KMS-11 (cell line): ENCODE data around the gene GMPPA.

ENCODE experiments used
- H2AFZ ChIP-seq: fragments of 200-600 bp; sonication (generic); 2 replicates; pipeline ENCODE4 v1.6.1; 2016; ENCODE audit warnings: antibody characterized with exemption, mixed run types, low read depth
- H3K27ac ChIP-seq: fragments of 200-600 bp; sonication (generic); 2 replicates; pipeline ENCODE4 v1.6.1; 2016; ENCODE audit warnings: mild to moderate bottlenecking, mixed run types
- H3K27me3 ChIP-seq: fragments of 200-600 bp; sonication (generic); 2 replicates; pipeline ENCODE4 v1.6.1; 2017; ENCODE audit warnings: mild to moderate bottlenecking, low read depth, mixed run types, moderate library complexity; ENCODE audit not compliant: insufficient read depth
- H3K36me3 ChIP-seq: fragments of 200-600 bp; sonication (generic); 2 replicates; pipeline ENCODE4 v1.6.1; 2017; ENCODE audit warnings: mild to moderate bottlenecking, mixed run types; ENCODE audit not compliant: insufficient read depth
- H3K4me1 ChIP-seq: fragments of 200-600 bp; sonication (generic); 2 replicates; pipeline ENCODE4 v1.6.1; 2016; ENCODE audit warnings: mild to moderate bottlenecking, low read depth, mixed run types; ENCODE audit not compliant: poor library complexity, severe bottlenecking
- H3K4me2 ChIP-seq: fragments of 200-600 bp; sonication (generic); 2 replicates; pipeline ENCODE4 v1.7.0; 2016; ENCODE audit warnings: mild to moderate bottlenecking, mixed run types
- H3K4me3 ChIP-seq: fragments of 200-600 bp; sonication (generic); IDR thresholded peaks from 2 replicates; pipeline ENCODE4 v1.6.1; 2017; ENCODE audit warnings: low read depth, low read length, mixed read lengths; ENCODE audit not compliant: insufficient read depth
- H3K79me2 ChIP-seq: fragments of 200-600 bp; sonication (generic); 2 replicates; pipeline ENCODE4 v1.6.1; 2016; ENCODE audit warnings: low read depth, mixed run types; ENCODE audit not compliant: insufficient read depth
- H3K9ac ChIP-seq: fragments of 200-600 bp; sonication (generic); 2 replicates; pipeline ENCODE4 v1.6.1; 2016; ENCODE audit warnings: mild to moderate bottlenecking, mixed run types
- H4K20me1 ChIP-seq: fragments of 200-600 bp; sonication (generic); 2 replicates; pipeline ENCODE4 v1.6.1; 2016; ENCODE audit warnings: mild to moderate bottlenecking, mixed run types; ENCODE audit not compliant: insufficient read depth
- TF ChIP-seq, protein P1 (sequence below): fragments of 200-600 bp; sonication (generic); conservative IDR thresholded peaks from 2 replicates; pipeline ENCODE4 v1.6.1; 2017; ENCODE audit warnings: low read depth, mild to moderate bottlenecking, antibody characterized with exemption, low read length, moderate library complexity, mixed read lengths

GMPPA gene

DNA sequence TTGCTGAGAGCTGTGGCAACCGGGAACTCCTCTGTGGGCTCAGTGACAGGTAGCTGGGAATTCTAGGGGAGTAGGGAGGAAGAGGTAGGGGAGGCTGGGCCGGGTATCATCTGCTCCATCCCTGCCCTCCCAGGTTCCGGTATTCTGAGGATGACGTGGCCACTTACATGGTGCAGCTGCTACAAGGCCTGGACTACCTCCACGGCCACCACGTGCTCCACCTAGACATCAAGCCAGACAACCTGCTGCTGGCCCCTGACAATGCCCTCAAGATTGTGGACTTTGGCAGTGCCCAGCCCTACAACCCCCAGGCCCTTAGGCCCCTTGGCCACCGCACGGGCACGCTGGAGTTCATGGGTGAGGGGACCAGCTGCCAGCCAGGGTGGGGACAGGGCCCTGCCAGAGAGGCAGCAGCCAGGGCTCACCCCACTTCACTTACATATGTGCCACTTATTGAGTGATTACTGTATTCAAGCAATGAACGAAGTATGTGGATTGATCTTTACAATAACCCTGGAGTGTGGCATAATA is 8.0 kb upstream of the GMPPA start:
- Histone ChIP-seq H3K27me3 (peaks cover 89% of the 10 kb centered on the region), H3K36me3 (no peaks in the 10 kb centered on the region), H3K9ac (no peak overlapping the region), H3K4me2 (no peak overlapping the region), H2AFZ (no peak overlapping the region), H3K27ac (no peak overlapping the region), H3K4me1 (peaks cover 4% of the 10 kb centered on the region), H3K79me2 (no peaks in the 10 kb centered on the region), H4K20me1 (no peaks in the 10 kb centered on the region), H3K4me3 (no peak overlapping the region)
- TF ChIP-seq, protein P1, sequence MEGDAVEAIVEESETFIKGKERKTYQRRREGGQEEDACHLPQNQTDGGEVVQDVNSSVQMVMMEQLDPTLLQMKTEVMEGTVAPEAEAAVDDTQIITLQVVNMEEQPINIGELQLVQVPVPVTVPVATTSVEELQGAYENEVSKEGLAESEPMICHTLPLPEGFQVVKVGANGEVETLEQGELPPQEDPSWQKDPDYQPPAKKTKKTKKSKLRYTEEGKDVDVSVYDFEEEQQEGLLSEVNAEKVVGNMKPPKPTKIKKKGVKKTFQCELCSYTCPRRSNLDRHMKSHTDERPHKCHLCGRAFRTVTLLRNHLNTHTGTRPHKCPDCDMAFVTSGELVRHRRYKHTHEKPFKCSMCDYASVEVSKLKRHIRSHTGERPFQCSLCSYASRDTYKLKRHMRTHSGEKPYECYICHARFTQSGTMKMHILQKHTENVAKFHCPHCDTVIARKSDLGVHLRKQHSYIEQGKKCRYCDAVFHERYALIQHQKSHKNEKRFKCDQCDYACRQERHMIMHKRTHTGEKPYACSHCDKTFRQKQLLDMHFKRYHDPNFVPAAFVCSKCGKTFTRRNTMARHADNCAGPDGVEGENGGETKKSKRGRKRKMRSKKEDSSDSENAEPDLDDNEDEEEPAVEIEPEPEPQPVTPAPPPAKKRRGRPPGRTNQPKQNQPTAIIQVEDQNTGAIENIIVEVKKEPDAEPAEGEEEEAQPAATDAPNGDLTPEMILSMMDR = no peak

DNA sequence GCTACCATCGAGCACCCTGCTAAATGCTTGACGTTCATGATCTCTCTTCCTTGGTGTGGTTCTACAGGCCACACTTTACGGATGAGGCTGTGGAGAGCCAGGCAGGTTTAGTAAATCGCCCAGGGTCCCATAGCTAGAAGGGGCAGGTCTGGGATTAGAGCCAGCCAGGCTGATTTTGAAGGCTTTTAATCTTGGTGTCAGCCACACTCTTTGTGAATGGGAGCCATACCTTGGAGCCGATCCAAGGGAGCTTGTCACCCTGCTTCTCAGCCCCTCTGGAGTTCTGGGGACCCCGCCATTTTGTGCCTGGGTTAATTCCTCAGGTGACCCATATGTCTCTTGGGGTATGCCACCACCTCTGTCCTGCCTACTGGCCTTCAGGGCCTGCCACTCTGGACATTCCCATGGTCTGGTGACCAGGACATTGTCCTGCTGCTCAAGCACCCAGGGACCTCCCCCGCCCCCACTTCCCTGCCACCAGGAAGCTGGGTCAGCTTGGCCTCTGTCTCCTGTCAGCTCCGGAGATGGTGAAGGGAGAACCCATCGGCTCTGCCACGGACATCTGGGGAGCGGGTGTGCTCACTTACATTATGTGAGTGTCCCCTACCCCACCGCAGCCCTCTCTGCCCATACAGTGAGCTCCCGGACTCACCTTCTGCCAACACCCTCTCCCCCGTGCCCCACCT is 7.3 kb upstream of the GMPPA start:
- H4K20me1 ChIP-seq = no peaks in the 10 kb centered on the region
- peaks cover 6% of the 10 kb centered on the region for H3K4me1 ChIP-seq
- H3K27me3 ChIP-seq = peaks cover 81% of the 10 kb centered on the region
- no peak overlapping the region for H3K9ac ChIP-seq
- no peak overlapping the region for H3K4me3 ChIP-seq
- no peak overlapping the region for H2AFZ ChIP-seq
- no peak overlapping the region for H3K4me2 ChIP-seq
- H3K27ac ChIP-seq = no peak overlapping the region
- no peaks in the 10 kb centered on the region for H3K36me3 ChIP-seq
- no peaks in the 10 kb centered on the region for H3K79me2 ChIP-seq
- TF ChIP-seq, protein P1 = no peak

DNA sequence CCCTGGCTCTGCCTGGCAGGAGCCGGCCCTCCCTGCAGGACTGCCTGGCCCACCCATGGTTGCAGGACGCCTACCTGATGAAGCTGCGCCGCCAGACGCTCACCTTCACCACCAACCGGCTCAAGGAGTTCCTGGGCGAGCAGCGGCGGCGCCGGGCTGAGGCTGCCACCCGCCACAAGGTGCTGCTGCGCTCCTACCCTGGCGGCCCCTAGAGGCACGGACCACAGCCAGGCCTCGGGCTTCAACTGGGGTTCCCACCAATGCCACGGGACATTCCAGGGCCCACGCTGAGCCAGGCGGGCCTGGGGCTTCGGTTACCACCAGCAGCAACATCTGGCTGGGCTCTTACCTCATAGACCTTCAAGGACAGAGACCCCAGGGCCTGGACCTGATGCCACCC is 6.1 kb upstream of the GMPPA start:
- TF ChIP-seq, protein P1 = no peak
- H3K9ac ChIP-seq = no peak overlapping the region
- no peaks in the 10 kb centered on the region for H4K20me1 ChIP-seq
- H3K27me3 ChIP-seq = peaks cover 69% of the 10 kb centered on the region
- no peak overlapping the region for H3K27ac ChIP-seq
- H3K4me1 ChIP-seq = peaks cover 6% of the 10 kb centered on the region
- H2AFZ ChIP-seq = no peak overlapping the region
- no peak overlapping the region for H3K4me3 ChIP-seq
- H3K4me2 ChIP-seq = no peak overlapping the region
- no peaks in the 10 kb centered on the region for H3K36me3 ChIP-seq
- H3K79me2 ChIP-seq = no peaks in the 10 kb centered on the region

DNA sequence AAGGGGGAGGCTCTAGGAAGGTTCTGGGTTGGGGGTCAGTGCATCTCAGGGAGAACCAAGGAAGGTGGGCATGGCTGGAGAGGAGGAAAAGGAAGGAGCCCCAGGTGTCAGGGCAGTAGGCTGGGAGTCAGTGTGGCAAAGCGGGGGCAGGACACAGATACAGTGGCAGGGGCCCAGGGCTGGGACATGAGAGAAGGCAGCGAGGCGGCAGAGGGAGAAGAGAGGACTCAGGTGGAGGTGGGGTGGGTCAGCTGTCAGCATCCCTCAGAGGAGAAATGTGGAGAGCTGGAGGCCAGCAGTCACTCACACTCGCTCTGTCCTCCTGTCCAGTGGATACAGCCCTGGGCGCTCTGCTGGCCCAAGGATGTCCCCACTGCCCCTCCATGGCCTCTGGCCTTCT is 5.6 kb upstream of the GMPPA start:
- Histone ChIP-seq H2AFZ (no peak overlapping the region), H3K36me3 (no peaks in the 10 kb centered on the region), H3K9ac (no peak overlapping the region), H3K79me2 (no peaks in the 10 kb centered on the region), H3K27ac (no peak overlapping the region), H4K20me1 (no peaks in the 10 kb centered on the region), H3K4me3 (no peak overlapping the region), H3K4me2 (no peak overlapping the region), H3K4me1 (peaks cover 6% of the 10 kb centered on the region), H3K27me3 (peaks cover 64% of the 10 kb centered on the region)
- TF ChIP-seq, protein P1 = no peak
